Measurements from ENCODE around the gene ZMYM2. TPM values are rescaled to one million over a fixed set of nuclear protein-coding genes. Genes with fewer than 3 reads are reported as not detected.

The ZMYM2 gene
- total RNA-seq, 3 donors from 2014 or later = 58.9 to 85.1 (median 70.3) TPM

DNA sequence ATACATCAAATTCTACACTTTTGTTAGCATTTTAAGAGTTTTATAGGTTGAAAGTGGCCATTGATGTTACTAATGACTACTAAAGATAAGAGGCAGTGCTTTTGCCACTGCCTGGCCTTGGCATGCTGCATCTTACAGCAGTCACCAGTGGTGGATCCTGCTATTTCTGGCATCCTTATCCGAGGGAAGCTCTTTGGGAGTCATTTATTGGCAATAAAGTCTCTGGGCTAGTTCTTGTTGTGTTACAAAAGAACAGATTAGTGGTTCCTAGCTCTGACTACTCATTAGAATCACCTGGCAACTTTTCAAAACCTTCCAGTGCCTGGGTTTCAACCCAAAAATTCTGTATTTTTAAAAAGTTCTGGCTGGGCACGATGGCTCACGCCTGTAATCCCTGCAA lies 94.5 kb downstream of the ZMYM2 start:
- Histone ChIP-seq H3K4me3 (no peak overlapping the region), H3K36me3 (ENCODE audit: low read depth) (no peaks in the 10 kb centered on the region), H3K9me3 (no peaks in the 10 kb centered on the region), H3K4me1 (ENCODE audit: low read depth) (no peaks in the 10 kb centered on the region)
- ATAC-seq (no peak), DNase-seq (no peak)
- intact Hi-C loops (cut with DNase I, micrococcal nuclease) = no loop called here
- no peak for TF ChIP-seq CTCF (IDR thresholded peaks at IDR 0.05)

- TF ChIP-seq CTCF (IDR thresholded peaks at IDR 0.05) = no peak
- H3K9me3 ChIP-seq = no peaks in the 10 kb centered on the region
- H3K4me3 ChIP-seq = no peak overlapping the region
- intact Hi-C loops (cut with DNase I, micrococcal nuclease) = no loop called here
- DNase-seq = no peak
- ATAC-seq = no peak
- peaks cover 3% of the 10 kb centered on the region for H3K36me3 ChIP-seq (ENCODE audit: low read depth)
- H3K4me1 ChIP-seq (ENCODE audit: low read depth) = no peaks in the 10 kb centered on the region
Measured at GRCh38 chr13:20053891-20054290, 95.4 kb downstream of the ZMYM2 start.

- intact Hi-C loops (cut with DNase I, micrococcal nuclease) = no loop called here
- H3K36me3 ChIP-seq (ENCODE audit: low read depth) = peaks cover 6% of the 10 kb centered on the region
- TF ChIP-seq CTCF (IDR thresholded peaks at IDR 0.05) = no peak
- no peaks in the 10 kb centered on the region for H3K4me1 ChIP-seq (ENCODE audit: low read depth)
- ATAC-seq = no peak
- H3K9me3 ChIP-seq = no peaks in the 10 kb centered on the region
- H3K4me3 ChIP-seq = no peak overlapping the region
- DNase-seq = no peak
Measured at GRCh38 chr13:20054586-20054985, 96.1 kb downstream of the ZMYM2 start.

DNA sequence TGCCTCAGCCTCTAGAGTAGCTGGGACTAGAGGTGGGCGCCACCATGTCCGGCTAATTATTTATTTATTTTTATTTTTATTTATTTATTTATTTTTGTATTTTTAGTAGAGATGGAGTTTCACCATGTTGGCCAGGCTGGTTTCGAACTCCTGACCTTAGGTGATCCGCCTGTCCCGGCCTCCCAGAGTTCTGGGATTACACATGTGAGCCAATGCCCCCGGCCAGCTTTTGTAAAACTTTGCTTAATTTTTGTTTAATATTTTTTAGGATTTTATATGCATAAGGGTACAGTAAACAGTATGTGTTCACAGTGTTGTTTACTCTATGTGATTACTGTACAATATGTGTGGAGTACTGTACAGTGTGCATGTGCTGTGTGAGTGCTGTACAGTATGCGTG lies 98.7 kb downstream of the ZMYM2 start:
- peaks cover 11% of the 10 kb centered on the region for H3K36me3 ChIP-seq (ENCODE audit: low read depth)
- H3K4me3 ChIP-seq = no peak overlapping the region
- intact Hi-C loops (cut with DNase I, micrococcal nuclease) = no loop called here
- no peak for DNase-seq
- no peaks in the 10 kb centered on the region for H3K4me1 ChIP-seq (ENCODE audit: low read depth)
- ATAC-seq = no peak
- H3K9me3 ChIP-seq = no peaks in the 10 kb centered on the region
- TF ChIP-seq CTCF (IDR thresholded peaks at IDR 0.05) = no peak

- ATAC-seq (no peak), DNase-seq (no peak)
- no peak overlapping the region for H3K4me3 ChIP-seq
- H3K9me3 ChIP-seq = no peaks in the 10 kb centered on the region
- intact Hi-C loops (cut with DNase I, micrococcal nuclease) = no loop called here
- peaks cover 11% of the 10 kb centered on the region for H3K36me3 ChIP-seq (ENCODE audit: low read depth)
- no peak for TF ChIP-seq CTCF (IDR thresholded peaks at IDR 0.05)
- H3K4me1 ChIP-seq (ENCODE audit: low read depth) = no peaks in the 10 kb centered on the region
Measured at GRCh38 chr13:20057963-20058362, 99.4 kb downstream of the ZMYM2 start.

DNA sequence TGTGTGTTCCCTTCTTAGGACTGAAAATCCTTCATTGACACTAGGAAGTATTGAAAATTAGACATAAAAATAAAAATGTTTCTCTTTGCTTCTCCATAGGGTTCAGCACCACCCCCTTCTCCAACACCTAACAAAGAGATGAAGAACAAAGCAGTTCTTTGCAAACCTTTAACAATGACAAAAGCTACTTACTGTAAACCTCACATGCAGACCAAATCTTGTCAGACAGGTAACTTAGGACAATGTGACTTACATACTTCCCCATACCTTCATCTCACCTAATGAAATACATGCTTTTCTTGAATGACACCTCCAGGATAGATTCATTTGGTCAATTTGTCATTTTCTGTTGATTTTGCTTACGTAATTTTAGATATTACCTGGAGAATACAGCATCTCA lies 99.9 kb downstream of the ZMYM2 start:
- H3K4me1 ChIP-seq (ENCODE audit: low read depth) = no peaks in the 10 kb centered on the region
- intact Hi-C loops (cut with DNase I, micrococcal nuclease) = no loop called here
- DNase-seq (no peak), ATAC-seq (no peak)
- no peak for TF ChIP-seq CTCF (IDR thresholded peaks at IDR 0.05)
- no peaks in the 10 kb centered on the region for H3K9me3 ChIP-seq
- no peak overlapping the region for H3K4me3 ChIP-seq
- peaks cover 11% of the 10 kb centered on the region for H3K36me3 ChIP-seq (ENCODE audit: low read depth)
